Activated T-cell treated with anti-CD3 and anti-CD28 coated beads, Interleukin-2, amount 50 U/mL, for 48 hours (primary cell): ENCODE results near the gene DOCK8.
"Not testable (repeated sequence)": the region's sequence is repeated elsewhere in the genome, so short reads cannot be mapped to it uniquely, and the experiment has no call there.

Experiments
- DNase-seq, 2 experiments: peaks; one replicate each; pipeline ENCODE4 v3.0.0-alpha.2; 2020

DOCK8 gene

DNA sequence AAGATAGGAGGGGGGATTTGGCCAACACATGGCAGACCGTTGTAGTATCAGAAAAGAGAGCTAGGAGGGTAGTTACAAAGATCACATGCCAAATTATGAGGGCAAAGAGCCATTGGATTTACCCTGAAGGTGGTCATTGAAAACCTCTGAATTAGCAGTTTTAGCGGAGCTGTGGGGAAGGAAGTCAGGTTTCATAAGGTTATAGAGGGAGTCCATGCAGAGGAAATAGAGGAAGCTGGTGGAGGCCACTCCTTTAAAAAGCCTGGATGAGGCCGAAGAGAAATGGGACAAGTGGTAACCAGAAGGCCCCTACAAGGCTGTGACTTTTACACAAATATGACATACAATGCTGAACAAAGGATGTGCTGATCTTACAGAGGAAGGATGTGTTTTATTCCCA is 13.2 kb downstream of the DOCK8 start:
- no peak for DNase-seq

DNA sequence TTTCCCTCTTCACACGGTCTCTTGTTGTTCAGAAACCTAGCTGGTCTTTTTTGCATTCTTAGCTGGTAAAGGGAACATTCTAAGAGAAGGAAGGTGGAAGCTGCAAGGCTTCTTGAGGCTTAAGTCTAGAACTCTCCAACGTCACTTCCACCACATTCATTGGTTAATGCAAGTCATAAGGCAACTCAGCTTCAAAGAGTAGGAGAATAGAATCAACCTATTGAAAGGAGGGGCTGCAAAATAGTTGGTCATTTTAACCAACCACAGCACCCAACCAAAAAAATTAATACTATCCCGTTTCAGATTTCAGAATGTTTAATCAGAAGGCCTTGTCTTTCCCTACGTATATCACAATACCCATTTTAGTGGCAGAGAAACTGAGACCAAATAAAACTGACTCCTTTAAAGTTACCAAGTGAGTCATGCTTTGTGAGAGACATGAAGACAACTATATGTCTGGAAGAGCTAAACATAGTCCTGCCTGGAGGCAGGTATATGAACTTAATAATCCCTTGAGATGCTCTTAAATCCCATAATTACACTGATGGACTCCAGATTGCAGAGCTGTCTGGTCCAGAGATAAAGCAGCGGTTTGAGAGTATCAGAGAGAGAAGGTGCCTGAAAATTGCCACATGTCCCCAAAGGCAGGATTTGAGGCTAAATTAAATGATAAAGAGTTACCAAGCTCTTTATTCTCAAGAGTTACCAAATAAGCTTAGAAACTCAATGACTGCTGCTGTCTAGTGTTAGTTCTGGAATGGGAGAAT is 14.4 kb downstream of the DOCK8 start:
- DNase-seq = no peak

- DNase-seq = not testable (repeated sequence)
Observed at GRCh38 chr9:231625-232024, 17.0 kb downstream of the DOCK8 start.

DNA sequence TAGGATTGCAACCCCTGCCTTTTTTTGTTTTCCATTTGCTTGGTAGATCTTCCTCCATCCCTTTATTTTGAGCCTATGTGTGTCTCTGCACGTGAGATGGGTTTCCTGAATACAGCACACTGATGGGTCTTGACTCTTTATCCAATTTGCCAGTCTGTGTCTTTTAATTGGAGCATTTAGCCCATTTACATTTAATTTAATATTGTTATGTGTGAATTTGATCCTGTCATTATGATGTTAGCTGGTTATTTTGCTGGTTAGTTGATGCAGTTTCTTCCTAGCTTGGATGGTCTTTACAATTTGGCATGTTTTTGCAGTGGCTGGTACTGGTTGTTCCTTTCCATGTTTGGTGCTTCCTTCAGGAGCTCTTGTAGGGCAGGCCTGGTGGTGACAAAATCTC is 19.0 kb downstream of the DOCK8 start:
- not testable (repeated sequence) for DNase-seq

GRCh38 chr9:237141-237857 is 22.6 kb downstream of the DOCK8 start:
- DNase-seq = no peak

GRCh38 chr9:237858-238345 is 23.2 kb downstream of the DOCK8 start:
- no peak for DNase-seq

GRCh38 chr9:242461-243080 is 27.9 kb downstream of the DOCK8 start:
- no peak for DNase-seq

- DNase-seq = no peak
Observed at GRCh38 chr9:248278-248961, 33.8 kb downstream of the DOCK8 start.

GRCh38 chr9:249025-249424 is 34.4 kb downstream of the DOCK8 start:
- DNase-seq = no peak

GRCh38 chr9:250039-250438 is 35.4 kb downstream of the DOCK8 start:
- no peak for DNase-seq

DNA sequence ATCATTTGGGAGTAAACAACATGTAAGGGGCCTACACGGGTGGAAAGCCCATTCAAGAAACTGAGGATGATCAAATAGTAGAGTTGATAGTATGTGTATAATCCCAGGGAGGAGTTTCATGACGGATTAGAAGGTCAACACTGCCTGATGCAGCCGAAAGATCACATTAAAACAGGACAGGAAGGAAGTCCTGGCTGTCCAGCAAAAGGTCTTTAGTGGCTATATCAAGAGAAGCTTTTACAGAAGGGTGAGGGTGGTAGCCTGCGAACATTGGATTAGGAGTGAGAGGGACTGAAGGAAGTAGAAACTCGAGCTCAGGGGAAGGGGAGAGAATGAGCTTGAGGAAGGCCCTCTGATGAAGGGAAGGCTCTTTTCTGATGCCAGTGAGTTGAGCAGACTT is 36.0 kb downstream of the DOCK8 start:
- DNase-seq = no peak

DNA sequence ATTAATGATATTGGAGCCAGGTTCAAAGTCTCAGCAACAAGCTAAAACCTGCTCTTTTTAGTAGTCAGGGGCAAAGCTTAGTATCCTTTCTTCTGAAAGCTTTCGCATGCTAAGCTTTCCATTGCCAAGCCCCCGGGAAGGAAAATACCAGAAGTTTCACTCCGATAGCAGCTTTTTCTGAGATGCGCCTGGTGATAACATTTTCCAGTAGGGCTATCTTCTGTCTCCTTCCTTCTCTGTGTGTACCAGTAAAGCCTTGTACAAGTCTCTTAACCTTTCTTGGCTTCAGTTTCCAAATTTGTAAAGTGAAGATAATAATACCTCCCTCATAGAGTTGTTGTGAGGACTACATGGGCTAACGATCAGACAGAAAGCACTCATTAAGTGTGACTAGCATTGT is 36.7 kb downstream of the DOCK8 start:
- DNase-seq = no peak

DNA sequence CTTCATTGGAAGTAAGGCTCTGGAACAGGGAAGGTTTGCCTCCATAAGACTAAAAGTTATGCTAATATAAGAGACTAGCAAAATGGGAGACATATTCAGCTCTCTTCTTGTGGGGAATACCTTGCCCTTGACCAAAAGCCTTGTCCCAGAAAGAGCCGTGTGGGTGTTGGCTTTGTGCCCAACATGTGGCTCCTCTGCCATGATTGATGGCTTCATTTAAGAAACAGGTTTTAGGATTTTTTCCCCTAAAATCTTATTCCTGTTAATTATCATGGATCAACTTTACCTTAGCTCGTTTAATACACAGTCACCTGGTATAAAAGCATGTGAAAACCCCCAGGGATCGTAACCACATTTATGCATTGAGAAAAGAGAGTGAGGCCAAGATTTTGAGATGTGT is 38.9 kb downstream of the DOCK8 start:
- DNase-seq = no peak

DNA sequence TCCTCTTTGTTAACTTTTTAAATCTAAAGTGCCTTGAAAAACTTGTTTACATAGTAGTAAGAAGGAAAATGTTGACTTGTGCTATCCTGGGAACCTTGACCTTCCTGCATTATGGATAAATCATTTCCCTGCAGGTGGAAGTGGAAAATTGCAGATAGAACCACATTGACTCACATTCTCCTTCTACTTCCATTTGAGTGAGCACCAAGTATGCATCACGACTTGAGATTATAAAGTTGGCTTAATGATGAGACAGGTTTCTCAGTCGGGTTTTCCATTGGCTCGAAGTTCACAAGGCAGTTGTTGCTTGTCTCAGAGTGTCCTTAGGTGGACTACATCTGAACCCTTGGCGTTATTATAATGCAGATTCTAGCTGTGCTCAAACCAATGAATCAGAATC is 39.9 kb downstream of the DOCK8 start:
- no peak for DNase-seq

- DNase-seq = no peak
Observed at GRCh38 chr9:257957-258356, 43.3 kb downstream of the DOCK8 start.

- no peak for DNase-seq
Observed at GRCh38 chr9:259405-260404, 45.0 kb downstream of the DOCK8 start.

DNA sequence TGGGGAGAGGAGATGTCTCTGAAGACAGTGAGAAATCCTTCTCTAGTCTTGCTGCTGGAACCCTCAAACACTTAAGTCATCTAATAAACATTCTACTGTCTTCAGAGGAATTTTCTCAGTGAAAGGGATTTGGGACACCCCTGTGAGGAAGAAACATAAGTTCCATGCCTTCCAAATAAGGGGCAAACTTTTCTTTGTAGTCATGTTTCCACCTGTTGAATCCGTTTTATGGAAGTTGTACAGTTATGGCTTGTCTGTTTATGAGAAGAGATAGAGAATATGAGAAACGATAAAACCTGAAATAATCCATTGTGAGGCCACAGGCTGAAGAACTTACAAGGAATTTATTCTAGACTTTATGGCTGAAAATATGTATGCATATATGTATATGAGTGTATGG is 49.6 kb downstream of the DOCK8 start:
- DNase-seq = no peak

DNA sequence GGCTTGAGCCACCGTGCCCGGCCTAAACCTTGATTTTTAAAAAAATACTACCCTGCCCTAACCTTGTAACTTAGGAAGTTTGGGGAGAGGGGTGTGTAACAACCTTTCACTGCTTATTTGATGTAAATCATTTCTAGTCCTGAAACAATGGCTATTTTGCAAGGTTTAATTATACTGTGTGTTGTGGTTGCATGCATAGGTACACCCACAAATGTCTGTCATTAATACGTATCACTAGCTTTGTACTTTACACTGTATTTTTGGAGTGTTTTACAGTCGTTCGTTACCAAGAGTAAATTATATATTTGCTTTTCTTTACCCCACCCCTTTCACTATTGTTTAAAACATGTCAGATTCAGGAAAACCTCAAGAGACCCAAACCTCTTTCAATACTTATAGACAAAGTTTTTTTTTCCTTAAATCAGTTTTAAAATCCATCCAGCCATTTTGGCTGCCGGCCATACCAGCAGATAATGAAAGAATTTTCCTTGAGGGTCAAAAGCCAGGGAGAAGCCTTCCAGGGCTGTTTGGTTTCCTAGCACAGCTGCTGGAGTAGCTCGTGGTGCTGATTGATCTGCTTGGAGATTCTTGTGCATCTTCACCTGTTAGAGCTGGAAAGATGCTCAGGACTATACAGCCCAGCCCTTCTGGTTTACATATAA is 50.7 kb downstream of the DOCK8 start:
- no peak for DNase-seq

GRCh38 chr9:266228-266627 is 51.6 kb downstream of the DOCK8 start:
- DNase-seq = no peak

- no peak for DNase-seq
Observed at GRCh38 chr9:268616-269015, 54.0 kb downstream of the DOCK8 start.

DNA sequence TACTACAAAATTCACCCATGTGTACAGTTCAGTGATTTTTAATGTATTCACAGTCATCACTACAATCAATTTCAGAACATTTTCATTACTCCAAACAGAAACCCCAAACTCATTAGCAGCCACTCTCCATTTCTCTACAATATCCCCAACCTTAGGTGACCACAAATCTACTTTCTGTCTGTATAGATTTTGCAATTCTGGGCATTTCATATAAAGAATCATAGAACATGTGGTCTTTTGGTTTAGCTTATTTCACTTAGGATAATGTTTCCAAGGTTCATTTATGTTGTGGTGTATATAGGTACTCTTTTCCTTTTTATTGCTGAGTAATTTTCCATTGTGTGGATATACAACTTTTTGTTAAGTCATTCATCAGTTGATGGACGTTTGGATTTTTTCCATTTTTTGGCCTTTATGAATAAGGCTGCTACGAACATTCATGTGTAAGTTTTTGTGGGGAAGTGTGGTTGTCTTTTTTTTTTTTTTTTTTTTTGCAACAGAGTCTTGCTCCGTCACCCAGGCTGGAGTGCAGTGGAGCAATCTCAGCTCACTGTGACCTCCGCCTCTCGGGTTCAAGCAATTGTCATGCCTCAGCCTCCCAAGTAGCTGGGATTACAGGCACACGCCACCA is 54.5 kb downstream of the DOCK8 start:
- no peak for DNase-seq
